HepG2 (cell line): Measurements from ENCODE around the gene ABHD6. TPM values are rescaled to one million over a fixed set of nuclear protein-coding genes. Genes with fewer than 3 reads are reported as not detected.
A peak's percentile ranks its signal among the peaks of the same experiment; 100 is the strongest.

ENCODE experiments used
- ATAC-seq: fragments of 200-7000 bp; cut with Tn5 transposase; 3 replicates; pipeline ENCODE4 v1.9.1; 2020; ENCODE audit warnings: mild to moderate bottlenecking, moderate library complexity
- BruUV-seq: library from RNA; stranded (reverse); fragments of 400-500 nt; replicated peaks from 2 replicates; lab custom pipeline; 2021; lab: Mats Ljungman, UMichigan
- CTCF ChIA-PET: fragments of 300-600 bp; formaldehyde crosslinking; extraction: SDS; loops from one replicate; lab custom pipeline; 2021; ENCODE audit warnings: low total read pairs, inconsistent platforms, low intra/inter-chr PET ratio; lab: Yijun Ruan, JAX
- POLR2A ChIA-PET: fragments of 350-600 bp; sonication (Branson Sonifier 250); formaldehyde crosslinking; loops from one replicate; lab custom pipeline; 2020; ENCODE audit warnings: antibody characterized with exemption, inconsistent platforms; lab: Yijun Ruan, JAX
- DNase-seq: peaks from one replicate; pipeline ENCODE4 v3.0.0-alpha.2; 2015; ENCODE audit warnings: low spot score
- FAIRE-seq: peaks from 3 replicates; lab custom pipeline; 2011; peaks lifted over from hg19 to GRCh38; lab: Jason Lieb, UNC
- H2AFZ ChIP-seq: one replicate; pipeline ENCODE4 v1.6.1; 2011; ENCODE audit warnings: low read length, inconsistent platforms
- H3K27ac ChIP-seq: fragments of 300-600 bp; 3 replicates; pipeline ENCODE4 v1.8.0; 2011; ENCODE audit warnings: mixed run types, mild to moderate bottlenecking, mixed read lengths, low read length, inconsistent platforms; ENCODE audit not compliant: insufficient read depth; ENCODE audit errors: extremely low read length
- H3K27me3 ChIP-seq, 2 experiments: fragments of 200-600 bp in 1 of 2; 2 replicates in 1 of 2; 3 replicates in 1 of 2; pipeline versions ENCODE4 v1.6.0 to v1.8.0; 2011; ENCODE audit warnings: low read length in 2 of 2, mild to moderate bottlenecking in 2 of 2, moderate library complexity in 2 of 2, inconsistent platforms in 1 of 2; ENCODE audit not compliant: insufficient read depth in 2 of 2, control insufficient read depth in 1 of 2
- H3K36me3 ChIP-seq, 2 experiments: fragments of 200-600 bp in 1 of 2; replicated peaks in 1 of 2; 2 replicates in 1 of 2; 3 replicates in 1 of 2; pipeline versions ENCODE4 v1.5.1 to v1.8.0; 2011; ENCODE audit warnings: low read length in 2 of 2, inconsistent platforms in 1 of 2; ENCODE audit not compliant: insufficient read depth in 2 of 2, control insufficient read depth in 1 of 2
- H3K4me1 ChIP-seq: 2 replicates; pipeline ENCODE4 v1.5.1; 2012; ENCODE audit warnings: low read length, inconsistent platforms; ENCODE audit not compliant: insufficient read depth
- H3K4me2 ChIP-seq: 2 replicates; pipeline ENCODE4 v1.6.0; 2011; ENCODE audit warnings: low read depth, low read length, inconsistent platforms
- H3K4me3 ChIP-seq, 3 experiments: fragments of 200-600 bp in 1 of 3; sonication (generic), shearing (Covaris generic) in 1 of 3; replicated peaks in 1 of 3; 2 replicates each; pipeline ENCODE4 v1.5.1; 2011 to 2016; ENCODE audit warnings: low read length in 3 of 3, inconsistent platforms in 2 of 3, low read depth in 2 of 3, mild to moderate bottlenecking in 2 of 3, control low read depth in 1 of 3, mixed read lengths in 1 of 3; ENCODE audit not compliant: insufficient read depth in 1 of 3
- H3K79me2 ChIP-seq: one replicate; pipeline ENCODE4 v1.6.1; 2011; ENCODE audit warnings: low read length, inconsistent platforms; ENCODE audit not compliant: insufficient read depth
- H3K9ac ChIP-seq: 2 replicates; pipeline ENCODE4 v1.6.0; 2011; ENCODE audit warnings: mild to moderate bottlenecking, low read depth, low read length, inconsistent platforms; ENCODE audit not compliant: insufficient read depth
- H3K9me3 ChIP-seq: 2 replicates; pipeline ENCODE4 v1.5.1; 2012; ENCODE audit warnings: mild to moderate bottlenecking, low read length
- H4K20me1 ChIP-seq: 2 replicates; pipeline ENCODE4 v1.6.0; 2011; ENCODE audit warnings: inconsistent platforms, mild to moderate bottlenecking, low read length, moderate library complexity; ENCODE audit not compliant: insufficient read depth
- CHD4 ChIP-seq: fragments of 200-600 bp; sonication (generic); IDR thresholded peaks from 2 replicates; pipeline ENCODE4 v1.7.0; 2017; ENCODE audit warnings: mild to moderate bottlenecking, low read length, borderline replicate concordance
- CREBL2 ChIP-seq: sonication (generic); formaldehyde crosslinking; IDR thresholded peaks from 2 replicates; pipeline ENCODE4 v1.8.1; 2023; ENCODE audit warnings: missing genetic modification reagents, mild to moderate bottlenecking, borderline replicate concordance
- HNF1B ChIP-seq: sonication (generic); formaldehyde crosslinking; IDR thresholded peaks from 2 replicates; pipeline ENCODE4 v1.5.1; 2020; ENCODE audit warnings: mild to moderate bottlenecking, moderate library complexity, missing genetic modification reagents
- IRF2 ChIP-seq: IDR thresholded peaks from 2 replicates; pipeline ENCODE4 v1.6.1; 2018; ENCODE audit warnings: missing genetic modification reagents, missing compliant biosample characterization
- JDP2 ChIP-seq: sonication (generic); formaldehyde crosslinking; IDR thresholded peaks from 2 replicates; pipeline ENCODE4 v1.8.1; 2022; ENCODE audit warnings: missing genetic modification reagents, borderline replicate concordance
- KDM5A ChIP-seq: fragments of 200-600 bp; sonication (generic); IDR thresholded peaks from 2 replicates; pipeline ENCODE4 v1.7.0; 2018; ENCODE audit warnings: antibody characterized with exemption, mild to moderate bottlenecking, low read length, borderline replicate concordance
- MED13 ChIP-seq: sonication (generic); formaldehyde crosslinking; IDR thresholded peaks from 2 replicates; pipeline ENCODE4 v1.5.0; 2020; ENCODE audit warnings: missing genetic modification reagents
- MTERF4 ChIP-seq: sonication (generic); formaldehyde crosslinking; IDR thresholded peaks from 2 replicates; pipeline ENCODE4 v1.8.0; 2023; ENCODE audit warnings: mild to moderate bottlenecking, missing genetic modification reagents
- MTF2 ChIP-seq: sonication (generic); formaldehyde crosslinking; IDR thresholded peaks from 2 replicates; pipeline ENCODE4 v1.5.0; 2020; ENCODE audit warnings: missing genetic modification reagents, borderline replicate concordance
- ZBTB3 ChIP-seq: sonication (generic); formaldehyde crosslinking; IDR thresholded peaks from 2 replicates; pipeline ENCODE4 v1.4.0; 2020; ENCODE audit warnings: low read depth, mild to moderate bottlenecking, moderate library complexity, missing genetic modification reagents, borderline replicate concordance
- ZBTB49 ChIP-seq: sonication (generic); formaldehyde crosslinking; IDR thresholded peaks from 2 replicates; pipeline ENCODE4 v1.4.0; 2020; ENCODE audit warnings: missing genetic modification reagents, borderline replicate concordance
- ZNF18 ChIP-seq: sonication (generic); formaldehyde crosslinking; IDR thresholded peaks from 2 replicates; pipeline ENCODE4 v1.8.0; 2022; ENCODE audit warnings: mild to moderate bottlenecking, missing genetic modification reagents; ENCODE audit not compliant: insufficient replicate concordance
- ZNF543 ChIP-seq: sonication (generic); formaldehyde crosslinking; IDR thresholded peaks from 2 replicates; pipeline ENCODE4 v1.4.0; 2020; ENCODE audit warnings: mild to moderate bottlenecking, missing genetic modification reagents
- ZNF775 ChIP-seq: sonication (generic); formaldehyde crosslinking; IDR thresholded peaks from 2 replicates; pipeline ENCODE4 v1.4.0; 2020; ENCODE audit warnings: missing genetic modification reagents, mild to moderate bottlenecking, moderate library complexity, borderline replicate concordance
- ZNF839 ChIP-seq: sonication (generic); formaldehyde crosslinking; IDR thresholded peaks from 2 replicates; pipeline ENCODE4 v1.4.0; 2020; ENCODE audit warnings: missing genetic modification reagents, mild to moderate bottlenecking, borderline replicate concordance
- WGBS: methylation state at CpG from one replicate; pipeline ENCODE4 v1.1.6; 2017; ENCODE audit warnings: low lambda C conversion rate; 5-methylcytosine and 5-hydroxymethylcytosine counted together
- in situ Hi-C: cut with HindIII; loops from 2 replicates; pipeline ENCODE4 v1.10.0; 2017; ENCODE audit warnings: low pct_unique_long_range_greater_than_20kb; ENCODE audit not compliant: extremely low pct_ligation_motif_present
- intact Hi-C: fragments of 100-400 bp; cut with micrococcal nuclease; formaldehyde crosslinking; loops from one replicate; pipeline ENCODE4 v1.10.0; 2022; ENCODE audit not compliant: unreplicated experiment
- polyA plus RNA-seq, 8 experiments: library from polyadenylated mRNA; depleted of rRNA in 3 of 8; stranded (reverse) in 7 of 8; unstranded in 1 of 8; fragments of >200 nt; fragmentation: Illumina TruSeq in 4 of 8; extraction: Trizol in 4 of 8; gene quantifications; 2 replicates each; pipeline versions ENCODE4 v1.2.1 to v1.2.3, GENCODE V29; 2011 to 2016; ENCODE audit warnings: low read depth in 4 of 8, missing spikeins in 1 of 8, mixed read lengths in 1 of 8; ENCODE audit not compliant: insufficient read depth in 1 of 8
- total RNA-seq, 5 experiments: library from RNA; depleted of rRNA; stranded (reverse); fragments of >200 nt; fragmentation: Illumina TruSeq; extraction: Trizol; gene quantifications; 2 replicates each; pipeline ENCODE4 v1.2.3, GENCODE V29; 2016; ENCODE audit warnings: low read depth in 1 of 5

ABHD6 gene
- total and polyA plus RNA-seq, 2 of the 13 experiments (the other 11 are each of a cell fraction or from before 2014, with no cell fraction given): 9.0 to 17.2 TPM

GRCh38 chr3:58236527-58237237 lies 910 bp upstream of the ABHD6 start:
- POLR2A ChIA-PET: interaction anchor here (2.6 kb wide), 1 partner anchor 70 kb away, joined by 9 read pairs; the partner anchor contains the start of genes HTD2 and RPP14
- H4K20me1 ChIP-seq: no peaks in the 10 kb centered on the region
- H3K79me2 ChIP-seq: no peaks in the 10 kb centered on the region
- H3K27me3 ChIP-seq: peaks cover 1 to 13% of the 10 kb centered on the region in 2 experiments; a peak in 3 of 5 replicates
- in situ Hi-C loops: loop anchor here (5.0 kb wide), 2 partner anchors 49 to 71 kb away; partner anchors contain the start of genes HTD2 and RPP14
- 4% methylated on average over 17 of the region's 24 CpGs for WGBS
- no peak overlapping the region for H3K27ac ChIP-seq
- no peak for FAIRE-seq
- DNase-seq: no peak
- BruUV-seq: no TSS peak
- intact Hi-C loops: loop anchor here (2.0 to 5.0 kb wide), 3 partner anchors 14 to 66 kb away; no protein-coding TSS in a partner anchor
- H3K9ac ChIP-seq: peak overlapping the region; percentile 49
- H3K4me3 ChIP-seq: peak overlapping the region; percentile 89 to 95 (median 93)
- no peaks in the 10 kb centered on the region for H3K9me3 ChIP-seq
- H2AFZ ChIP-seq: peak overlapping the region; percentile 77
- H3K36me3 ChIP-seq: no peaks in the 10 kb centered on the region
- CTCF ChIA-PET: interaction anchor here (0.6 kb wide), 1 partner anchor 279 kb away, joined by 3 read pairs; no protein-coding TSS in a partner anchor
- ATAC-seq: peak; percentile 43
- peak overlapping the region; percentile 99 for H3K4me2 ChIP-seq
- peaks cover 66% of the 10 kb centered on the region for H3K4me1 ChIP-seq
- TF ChIP-seq CHD4 (no peak), ZNF839 (CRISPR knock-in tag) (no peak), HNF1B (CRISPR knock-in tag) (peak; percentile 6; the same call in 1 of the 2 replicates), ZNF775 (no peak), ZNF543 (peak; percentile 29; the same call in 1 of the 2 replicates), ZNF18 (no peak), ZBTB49 (no peak), KDM5A (peak; percentile 2; the same call in 1 of the 2 replicates), ZBTB3 (CRISPR knock-in tag) (no peak), MED13 (CRISPR knock-in tag) (no peak), IRF2 (CRISPR knock-in tag) (no peak), MTF2 (CRISPR knock-in tag) (no peak), MTERF4 (peak; percentile 61; the same call in 1 of the 2 replicates), JDP2 (CRISPR knock-in tag) (no peak), CREBL2 (CRISPR knock-in tag) (no peak)
